ENCODE measurements around the gene KCNMA1.

Gene KCNMA1

GRCh38 chr10:77631241-77631640, 6.4 kb downstream of the KCNMA1 start:
- no peak for DNase-seq

GRCh38 chr10:77630507-77630848, 7.1 kb downstream of the KCNMA1 start:
- DNase-seq, result no peak

GRCh38 chr10:77629775-77630506, 7.7 kb downstream of the KCNMA1 start:
- no peak for DNase-seq

DNA sequence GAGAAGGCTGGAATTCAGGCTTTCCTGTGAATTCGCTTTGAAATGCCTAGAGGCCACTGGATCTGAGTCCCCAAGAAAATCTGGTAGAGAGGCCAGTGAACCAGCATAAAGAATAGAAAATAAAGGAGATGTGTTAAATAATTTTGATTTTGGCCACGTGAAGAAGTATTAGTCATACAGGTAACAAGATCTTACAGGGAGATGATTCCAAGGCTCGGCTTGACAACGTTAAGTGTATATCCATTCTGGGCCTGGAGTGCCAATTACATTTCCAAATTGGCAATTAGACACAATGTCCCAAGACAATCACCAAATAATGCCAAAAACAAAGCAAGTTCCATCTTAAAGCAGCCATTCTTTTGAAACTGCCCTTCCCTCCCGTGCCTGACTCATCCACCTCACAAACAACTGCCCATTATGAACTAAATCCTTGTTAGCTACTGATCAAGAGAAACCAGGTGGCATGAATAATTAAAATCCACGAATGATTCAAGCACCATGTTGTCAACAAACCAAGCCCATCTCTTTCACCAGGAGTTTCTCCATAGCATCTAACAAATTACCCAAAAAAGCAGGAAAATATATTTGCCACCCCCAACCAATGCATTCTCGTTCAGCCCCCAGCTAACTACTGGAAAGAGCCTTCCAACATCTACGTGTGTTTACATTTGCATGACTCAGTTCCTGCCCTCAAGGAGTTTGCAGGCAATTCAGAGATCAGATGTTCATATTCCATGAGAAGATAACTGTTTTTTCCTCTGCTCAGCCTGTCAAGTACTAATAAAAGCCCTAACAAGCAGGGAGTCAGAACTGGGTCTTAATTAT, 8.5 kb downstream of the KCNMA1 start:
- no peak for DNase-seq

- DNase-seq, result no peak
These were observed 11.2 kb downstream of the KCNMA1 start for GRCh38 chr10:77626266-77626935.

- DNase-seq, result no peak
These were observed 12.2 kb downstream of the KCNMA1 start for GRCh38 chr10:77625379-77625778.

DNA sequence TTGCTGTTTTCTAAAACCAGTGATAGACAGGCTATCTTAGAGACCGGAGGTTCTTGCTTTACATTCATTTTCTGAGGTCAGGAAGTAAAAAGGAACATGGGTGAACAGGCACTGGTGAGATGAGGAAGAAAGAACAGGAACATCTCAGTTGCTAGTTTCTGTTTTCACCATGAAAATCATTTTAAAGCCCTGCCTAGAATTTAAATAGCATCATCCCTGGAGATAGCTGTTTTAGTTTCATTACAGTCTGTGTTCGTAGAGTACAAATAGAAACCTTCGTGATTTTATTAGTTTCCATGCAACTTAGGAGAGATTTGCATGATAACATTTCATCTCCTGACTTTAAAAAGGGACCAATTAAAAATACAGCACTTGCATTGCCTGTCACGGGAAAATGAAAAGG, 14.7 kb downstream of the KCNMA1 start:
- no peak for DNase-seq

- DNase-seq, result no peak
These were observed 16.9 kb downstream of the KCNMA1 start for GRCh38 chr10:77620731-77621130.

DNA sequence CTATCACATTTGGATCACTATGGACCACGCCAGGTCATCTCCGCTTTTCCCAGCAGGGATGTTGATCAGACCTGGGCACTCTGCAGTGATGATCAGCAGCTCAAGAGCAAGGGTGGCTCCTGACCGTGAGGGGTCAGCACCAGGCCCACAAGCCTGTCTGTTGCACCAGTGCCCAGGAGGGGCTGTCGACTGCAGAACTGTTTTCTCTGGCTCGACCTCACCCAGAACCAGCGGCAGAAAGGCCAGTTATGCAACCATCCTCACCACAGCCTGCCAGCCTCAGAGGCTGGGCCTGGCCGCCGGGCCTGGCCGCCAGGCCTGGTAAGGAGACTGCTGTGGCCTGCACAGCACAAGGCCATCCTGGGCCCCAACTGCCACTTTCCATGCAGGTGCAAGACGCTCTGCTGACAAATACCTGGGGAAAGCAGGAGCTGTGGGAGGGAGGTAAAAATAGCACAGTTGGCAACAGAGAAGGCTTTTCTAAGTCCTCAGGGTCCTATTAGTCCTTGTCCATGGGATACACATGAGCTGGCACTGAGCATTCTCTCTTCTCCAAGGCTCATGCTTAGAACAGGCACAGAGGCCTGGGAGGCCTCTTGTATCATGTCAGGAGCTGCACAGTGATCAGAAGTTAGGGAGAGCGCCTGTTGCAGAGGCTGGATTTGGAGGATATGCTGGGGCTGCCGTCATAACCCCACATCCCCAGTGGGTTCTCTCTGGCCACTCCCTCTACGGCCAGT, 17.5 kb downstream of the KCNMA1 start:
- DNase-seq, result no peak

GRCh38 chr10:77618117-77618516, 19.5 kb downstream of the KCNMA1 start:
- DNase-seq, result no peak

- no peak for DNase-seq
These were observed 20.8 kb downstream of the KCNMA1 start for GRCh38 chr10:77616766-77617165.

DNA sequence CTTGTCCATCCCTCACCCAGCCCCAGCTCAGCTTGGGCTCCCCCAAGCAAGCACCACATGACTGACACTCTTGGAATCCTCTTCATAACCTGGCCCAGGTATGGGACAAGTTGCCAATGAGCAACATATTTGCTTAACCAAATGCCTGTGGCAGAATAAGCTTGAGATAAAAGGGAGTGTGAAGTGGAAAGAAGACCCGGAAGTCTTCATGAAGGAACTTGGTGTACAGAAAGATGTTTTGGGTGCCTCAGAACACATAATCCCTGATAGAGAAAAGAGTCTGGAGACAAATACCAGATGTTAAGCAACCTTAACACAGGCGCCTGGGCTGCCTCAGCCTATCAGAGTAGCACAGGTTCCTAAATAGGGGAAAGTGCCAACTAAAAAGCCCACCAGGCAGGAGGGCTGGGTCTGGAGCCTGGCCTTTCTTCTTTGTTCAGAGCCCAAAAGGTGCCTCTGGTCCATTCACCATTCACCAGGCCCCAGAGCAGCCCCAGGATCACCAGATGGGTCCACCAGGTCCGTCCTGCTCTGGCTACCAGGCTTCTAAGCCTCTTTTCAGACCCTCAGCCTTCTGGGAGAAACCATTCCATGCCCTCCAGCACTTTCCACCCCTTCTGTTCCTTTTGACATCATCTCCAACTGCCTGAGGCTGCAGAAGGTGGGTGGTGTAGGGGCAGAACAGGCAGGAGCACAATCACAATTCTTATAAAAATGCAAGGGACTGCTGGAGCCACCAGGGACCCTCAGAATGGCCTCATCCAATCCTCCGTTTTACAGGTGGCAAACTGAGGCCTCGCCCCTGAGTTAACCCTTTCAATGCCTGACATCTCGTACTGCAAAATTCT, 22.6 kb downstream of the KCNMA1 start:
- DNase-seq, result no peak

GRCh38 chr10:77613476-77614130, 24.0 kb downstream of the KCNMA1 start:
- DNase-seq, result no peak

DNA sequence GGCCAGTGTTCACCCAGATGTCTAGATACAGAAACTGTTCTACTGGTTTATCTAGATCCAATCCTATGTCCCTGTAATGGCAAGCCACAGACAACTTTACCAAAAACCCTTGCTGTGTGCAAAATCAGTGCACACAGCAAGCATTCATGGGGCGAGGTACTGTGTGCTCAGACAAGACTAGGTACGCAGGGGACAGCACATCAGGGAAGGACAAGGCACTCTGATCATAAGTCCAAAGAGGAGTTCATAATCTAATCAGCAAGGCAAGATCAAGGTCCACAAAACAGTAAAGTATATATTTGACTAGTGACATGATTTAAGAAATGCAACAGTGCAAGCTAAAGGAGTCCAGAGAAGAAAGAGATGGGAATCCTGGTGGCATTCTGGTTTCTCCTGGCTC, 25.9 kb downstream of the KCNMA1 start:
- no peak for DNase-seq

DNA sequence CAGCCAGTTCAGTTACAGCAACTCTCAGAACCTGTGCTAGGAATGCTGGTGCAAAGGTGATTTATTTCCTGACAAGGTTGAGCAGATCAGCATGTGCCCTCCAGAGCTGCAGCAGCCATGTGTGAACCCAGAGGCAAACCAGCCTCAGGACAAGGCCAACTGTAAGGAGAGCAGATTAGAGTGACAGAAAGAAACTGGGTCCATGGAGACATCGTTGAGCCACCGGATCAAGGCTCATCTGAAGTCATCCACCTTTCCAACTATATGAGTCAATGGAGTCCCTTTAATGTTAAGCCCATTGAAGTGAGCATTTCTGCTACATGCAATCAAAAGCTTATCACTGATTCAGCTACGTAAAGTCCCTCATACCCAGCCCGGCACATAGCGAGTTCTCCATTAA, 26.4 kb downstream of the KCNMA1 start:
- DNase-seq, result no peak

GRCh38 chr10:77609781-77610272, 27.8 kb downstream of the KCNMA1 start:
- DNase-seq, result no peak

GRCh38 chr10:77608281-77608680, 29.3 kb downstream of the KCNMA1 start:
- no peak for DNase-seq

DNA sequence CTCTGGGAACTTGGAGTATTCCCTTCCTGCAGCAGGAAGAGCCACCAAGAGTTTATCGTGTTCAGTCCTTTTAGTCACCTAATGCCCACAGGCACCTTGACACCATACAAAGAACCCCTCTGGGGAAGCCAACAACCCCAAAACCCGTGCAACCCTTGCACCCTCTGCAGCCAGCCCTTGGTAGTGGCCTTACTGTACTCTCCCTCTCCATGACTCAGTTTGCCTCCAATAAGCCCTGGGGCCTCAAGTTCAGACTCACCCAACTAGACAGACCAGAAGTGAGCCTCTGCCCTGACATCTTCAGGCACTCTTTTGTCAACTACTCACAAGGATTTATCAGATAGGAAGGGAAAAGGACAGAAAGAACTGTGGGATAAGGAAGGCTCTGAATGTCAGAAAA, 30.9 kb downstream of the KCNMA1 start:
- DNase-seq, result no peak

GRCh38 chr10:77605466-77605865, 32.1 kb downstream of the KCNMA1 start:
- no peak for DNase-seq

DNA sequence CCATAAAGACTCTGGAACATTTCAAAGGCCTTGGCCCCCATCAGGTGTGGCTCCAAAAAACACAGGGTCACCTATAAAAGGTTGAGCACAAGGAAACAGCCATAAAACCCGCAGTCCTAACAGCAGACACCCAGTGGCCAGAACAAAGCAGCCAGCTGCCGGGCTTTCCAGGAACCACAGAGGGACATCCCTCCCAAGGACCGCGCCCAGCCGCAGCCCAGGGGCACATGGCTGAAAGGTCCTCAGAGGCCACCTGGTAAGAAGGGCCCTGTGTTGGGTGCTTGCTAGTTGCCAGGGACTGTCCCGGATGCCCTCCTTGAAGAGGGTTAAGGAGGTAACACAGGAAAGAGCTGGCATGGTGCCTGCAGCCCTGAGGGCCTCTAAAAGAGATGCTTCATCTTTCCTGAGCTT, 32.7 kb downstream of the KCNMA1 start:
- DNase-seq, result no peak

DNA sequence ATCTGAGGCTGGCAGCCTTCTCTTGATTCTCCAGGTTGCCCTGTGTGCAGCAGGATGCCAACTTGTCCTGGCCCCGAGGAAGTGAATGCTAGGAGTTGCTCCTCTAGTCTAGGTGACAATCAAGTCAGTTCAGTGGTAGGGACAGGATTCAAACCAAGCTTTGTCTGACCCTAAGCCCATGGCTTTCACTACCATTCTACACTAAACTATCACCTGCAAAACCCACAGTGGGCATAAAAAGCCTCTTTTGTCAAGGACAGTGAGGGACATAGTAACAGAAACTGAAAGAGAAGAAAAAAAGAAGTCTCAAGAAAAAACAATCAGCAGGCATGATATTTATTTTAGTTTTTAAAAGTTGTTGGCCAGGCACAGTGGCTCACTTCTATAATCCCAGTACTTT, 33.5 kb downstream of the KCNMA1 start:
- no peak for DNase-seq

DNA sequence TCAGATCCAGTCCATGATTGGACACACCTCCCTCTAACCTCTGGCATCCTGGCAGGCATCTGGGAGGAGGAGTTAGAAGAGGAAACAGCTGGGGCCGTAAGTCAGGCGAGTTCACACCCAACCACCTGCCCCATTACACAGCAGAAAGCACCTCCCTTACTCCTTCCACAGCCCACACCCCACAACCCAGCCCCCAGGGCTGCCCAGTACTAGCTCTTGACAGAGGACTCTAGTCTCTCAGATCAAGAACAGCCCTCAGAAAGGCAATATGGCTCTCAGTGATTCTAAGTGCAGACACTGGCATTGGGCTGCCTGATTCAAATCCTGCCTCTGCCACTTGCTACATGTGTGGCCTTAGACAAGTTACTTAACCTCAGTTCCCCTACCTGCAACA, 34.1 kb downstream of the KCNMA1 start:
- no peak for DNase-seq
